GM12873 (cell line): ENCODE results near the gene SEMA3F.

ENCODE experiments used
- TF ChIP-seq, protein P1 (sequence below): IDR thresholded peaks from 2 replicates; pipeline ENCODE4 v1.5.1; 2012; ENCODE audit warnings: low read depth, mild to moderate bottlenecking, moderate library complexity, low read length, control low read depth; ENCODE audit not compliant: insufficient read depth; ENCODE audit errors: missing control alignments

Gene SEMA3F

DNA sequence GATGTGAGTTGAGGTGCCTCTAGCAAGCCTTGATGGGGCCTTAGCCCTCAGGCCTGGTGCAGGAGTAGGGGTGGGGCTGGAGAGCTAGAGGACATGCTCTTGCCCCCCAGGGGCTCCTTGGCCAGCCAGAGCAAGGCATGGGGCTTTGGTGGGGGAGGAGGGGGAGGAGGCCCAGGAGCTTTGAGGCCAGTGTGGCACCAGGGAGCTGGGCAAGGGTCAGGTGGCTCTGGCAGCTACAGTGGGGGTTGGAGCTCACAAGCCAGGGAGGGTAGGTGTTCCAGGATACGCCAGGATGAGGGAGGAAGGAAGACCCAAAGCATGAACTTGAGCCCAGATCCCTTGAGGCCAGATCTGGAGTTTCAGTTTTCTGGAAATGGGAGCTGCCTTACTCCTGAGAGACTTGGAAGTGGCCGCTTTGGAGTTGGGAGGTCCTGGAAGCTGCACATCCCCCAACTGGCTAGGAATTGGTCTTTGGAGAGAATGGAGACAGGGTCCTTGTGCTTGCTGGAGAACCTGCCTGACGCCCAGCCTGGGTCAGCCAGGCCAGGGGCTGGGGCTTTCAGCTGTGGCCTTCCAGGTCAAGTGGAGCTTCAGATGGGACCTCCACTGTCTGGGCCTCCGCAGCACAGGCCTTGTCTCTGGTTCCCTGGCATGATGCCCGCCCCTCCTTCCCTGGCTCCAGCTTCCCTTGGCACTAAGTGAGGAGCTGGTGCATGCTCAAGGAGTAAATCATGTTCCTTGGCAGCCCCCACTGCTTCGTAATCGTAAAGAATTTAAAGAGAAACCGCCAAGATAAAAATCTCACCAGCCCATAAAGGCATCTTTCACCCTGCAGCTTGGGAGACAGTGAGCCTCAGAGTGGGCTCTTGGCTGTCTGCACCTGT is 8.7 kb downstream of the SEMA3F start:
- TF ChIP-seq, protein P1, sequence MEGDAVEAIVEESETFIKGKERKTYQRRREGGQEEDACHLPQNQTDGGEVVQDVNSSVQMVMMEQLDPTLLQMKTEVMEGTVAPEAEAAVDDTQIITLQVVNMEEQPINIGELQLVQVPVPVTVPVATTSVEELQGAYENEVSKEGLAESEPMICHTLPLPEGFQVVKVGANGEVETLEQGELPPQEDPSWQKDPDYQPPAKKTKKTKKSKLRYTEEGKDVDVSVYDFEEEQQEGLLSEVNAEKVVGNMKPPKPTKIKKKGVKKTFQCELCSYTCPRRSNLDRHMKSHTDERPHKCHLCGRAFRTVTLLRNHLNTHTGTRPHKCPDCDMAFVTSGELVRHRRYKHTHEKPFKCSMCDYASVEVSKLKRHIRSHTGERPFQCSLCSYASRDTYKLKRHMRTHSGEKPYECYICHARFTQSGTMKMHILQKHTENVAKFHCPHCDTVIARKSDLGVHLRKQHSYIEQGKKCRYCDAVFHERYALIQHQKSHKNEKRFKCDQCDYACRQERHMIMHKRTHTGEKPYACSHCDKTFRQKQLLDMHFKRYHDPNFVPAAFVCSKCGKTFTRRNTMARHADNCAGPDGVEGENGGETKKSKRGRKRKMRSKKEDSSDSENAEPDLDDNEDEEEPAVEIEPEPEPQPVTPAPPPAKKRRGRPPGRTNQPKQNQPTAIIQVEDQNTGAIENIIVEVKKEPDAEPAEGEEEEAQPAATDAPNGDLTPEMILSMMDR: no peak

DNA sequence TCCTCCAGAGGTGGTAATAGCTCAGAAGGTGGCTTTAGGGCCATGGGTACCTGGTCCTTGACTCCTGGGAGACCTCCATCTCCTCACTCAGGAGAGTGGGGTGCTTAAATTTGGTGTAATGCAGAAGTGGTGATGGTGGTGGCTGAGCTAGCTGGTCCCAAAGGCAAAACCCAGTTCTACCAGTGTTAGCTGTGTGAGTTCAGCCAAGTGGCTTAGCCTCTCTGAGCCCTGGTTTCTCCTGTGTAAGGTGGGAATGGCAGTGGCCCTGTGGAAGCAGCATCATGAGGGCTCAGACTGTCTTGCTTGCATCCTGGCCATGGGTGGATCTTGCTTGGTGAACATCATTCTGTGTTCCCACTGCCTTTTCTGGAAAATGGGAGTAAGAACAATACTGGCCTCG is 9.4 kb downstream of the SEMA3F start:
- TF ChIP-seq, protein P1: no peak

DNA sequence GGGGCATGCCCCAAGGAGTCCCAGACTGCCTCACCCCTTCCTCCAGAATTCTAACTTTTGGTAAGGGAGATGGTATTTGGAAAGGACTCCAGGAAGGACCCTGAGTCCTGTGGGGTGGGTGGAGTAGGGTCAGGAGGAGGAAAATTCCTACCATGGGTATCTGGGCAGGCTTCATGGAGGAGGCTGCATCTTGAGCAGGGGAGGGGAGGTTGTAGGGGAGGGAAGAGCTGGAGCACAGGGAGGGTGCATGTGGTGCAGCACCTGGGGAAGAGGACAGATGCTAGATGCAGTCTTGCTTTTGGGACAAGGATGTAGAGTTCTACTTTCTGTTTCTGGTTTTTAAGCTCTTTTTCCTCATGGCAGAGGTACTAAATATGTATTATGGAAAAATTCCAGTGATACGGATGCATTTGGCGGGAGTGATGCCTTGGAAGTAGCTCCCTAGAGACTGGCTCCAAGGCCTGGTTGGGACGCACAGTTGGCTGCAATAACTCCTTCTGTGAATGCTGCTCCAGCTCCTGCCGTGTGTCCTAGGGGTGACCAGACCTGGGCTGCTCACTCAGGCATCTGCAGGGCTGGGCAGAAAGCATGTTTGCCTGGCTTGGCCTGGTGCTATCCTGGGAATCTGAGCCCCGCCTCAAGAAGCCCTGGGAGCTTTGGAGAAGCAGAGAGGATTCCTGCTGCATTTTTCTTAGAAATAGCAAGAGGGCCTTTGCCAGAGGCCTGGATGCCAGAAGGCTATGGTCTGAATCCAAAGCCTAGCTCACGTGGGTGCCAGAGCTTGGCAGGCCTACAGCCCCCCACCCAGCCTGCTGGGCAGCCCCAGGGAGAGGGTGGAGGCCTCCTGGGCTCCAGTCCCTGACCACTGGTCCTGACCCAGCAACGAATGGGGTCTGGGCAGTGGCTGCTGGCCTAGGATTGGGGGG is 10.1 kb downstream of the SEMA3F start:
- TF ChIP-seq, protein P1: no peak

DNA sequence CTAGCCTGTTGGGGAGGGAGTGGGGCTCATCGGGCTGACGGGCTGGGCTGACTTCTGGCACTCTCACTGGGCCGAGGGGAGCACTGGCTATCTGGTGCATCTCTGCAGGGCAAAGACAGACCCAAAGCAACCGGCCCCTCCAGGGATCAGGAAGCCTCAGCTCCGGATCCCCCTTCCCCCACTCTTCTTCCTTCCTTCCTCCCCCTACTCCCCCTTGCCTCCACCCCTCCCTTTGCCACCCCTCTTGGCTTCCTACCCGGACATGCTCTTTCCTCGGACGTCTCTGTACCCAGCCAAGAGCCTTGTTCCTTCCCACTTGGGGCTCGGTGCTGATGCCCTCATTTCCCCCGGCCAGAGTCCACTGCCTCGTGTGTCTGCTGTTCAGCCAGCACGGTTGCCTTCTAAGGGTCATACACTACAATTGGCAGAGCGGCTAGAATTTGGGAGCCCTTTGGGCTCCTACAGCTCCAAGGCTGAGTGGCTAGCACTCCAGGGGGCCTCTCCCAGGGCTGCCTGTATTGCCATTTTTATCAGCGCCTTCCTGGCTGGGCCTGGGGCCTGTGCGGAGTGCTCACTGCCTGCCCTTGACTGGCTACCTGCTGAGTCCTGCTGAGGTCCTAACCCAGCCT is 10.9 kb downstream of the SEMA3F start:
- TF ChIP-seq, protein P1: no peak

DNA sequence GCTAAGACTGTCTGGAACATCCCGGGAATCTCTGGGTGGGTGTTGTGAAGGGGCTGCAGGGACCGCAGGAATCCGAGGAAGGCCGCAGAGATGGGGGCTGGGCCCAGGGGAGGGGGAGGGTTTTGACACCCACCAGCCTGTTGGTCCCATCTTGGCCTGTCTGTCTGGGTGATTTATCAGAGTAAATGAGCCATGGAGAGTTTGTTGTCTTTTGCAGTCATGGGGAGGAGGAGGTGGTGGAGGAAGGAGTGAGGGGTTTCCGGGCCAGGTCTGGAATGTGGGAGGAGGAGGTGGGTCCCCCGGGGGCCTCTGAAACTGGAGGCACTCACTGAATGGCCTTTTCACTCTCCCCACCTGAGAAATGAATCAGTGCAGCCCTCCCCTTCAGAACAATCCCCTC is 11.5 kb downstream of the SEMA3F start:
- TF ChIP-seq, protein P1: no peak

DNA sequence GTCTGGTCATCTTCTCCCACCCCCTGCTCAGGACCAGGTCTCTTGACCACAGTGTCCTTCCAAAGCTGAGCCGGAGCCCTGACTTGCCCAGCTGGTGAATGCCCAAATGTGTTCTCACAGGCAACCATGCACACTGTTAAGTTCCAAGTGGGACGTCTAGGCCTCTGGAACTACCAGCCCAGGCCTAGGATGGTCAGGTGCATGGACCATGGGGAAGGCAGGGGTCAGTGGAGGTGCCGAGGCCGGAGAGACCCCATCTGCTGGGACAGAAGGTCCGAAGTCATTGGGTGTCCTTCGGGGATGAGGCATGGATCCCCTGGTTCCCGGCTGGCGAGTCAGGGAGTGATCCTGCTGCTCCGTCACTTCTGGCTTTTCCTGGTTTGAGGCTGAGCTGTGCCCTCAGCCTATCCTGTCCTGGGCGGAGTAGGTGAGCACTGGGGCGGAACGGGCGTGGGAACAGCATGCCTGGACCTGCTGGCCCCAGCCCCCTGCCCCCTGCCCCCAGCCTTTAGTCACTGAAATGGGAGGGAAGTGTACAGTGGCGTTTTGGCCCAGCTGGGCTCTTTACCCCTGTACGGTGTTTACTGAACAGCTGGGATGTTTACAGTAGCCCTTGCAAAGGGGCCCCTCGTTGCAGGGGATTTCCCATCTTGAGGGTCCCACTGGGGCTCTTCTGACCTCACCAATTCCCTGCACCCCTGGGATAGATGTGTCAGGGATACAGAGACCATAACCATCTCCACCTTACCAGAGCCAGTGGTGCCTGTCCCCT is 12.1 kb downstream of the SEMA3F start:
- TF ChIP-seq, protein P1: no peak
